ENCODE results near the gene NTMT1.

NTMT1 gene

DNA sequence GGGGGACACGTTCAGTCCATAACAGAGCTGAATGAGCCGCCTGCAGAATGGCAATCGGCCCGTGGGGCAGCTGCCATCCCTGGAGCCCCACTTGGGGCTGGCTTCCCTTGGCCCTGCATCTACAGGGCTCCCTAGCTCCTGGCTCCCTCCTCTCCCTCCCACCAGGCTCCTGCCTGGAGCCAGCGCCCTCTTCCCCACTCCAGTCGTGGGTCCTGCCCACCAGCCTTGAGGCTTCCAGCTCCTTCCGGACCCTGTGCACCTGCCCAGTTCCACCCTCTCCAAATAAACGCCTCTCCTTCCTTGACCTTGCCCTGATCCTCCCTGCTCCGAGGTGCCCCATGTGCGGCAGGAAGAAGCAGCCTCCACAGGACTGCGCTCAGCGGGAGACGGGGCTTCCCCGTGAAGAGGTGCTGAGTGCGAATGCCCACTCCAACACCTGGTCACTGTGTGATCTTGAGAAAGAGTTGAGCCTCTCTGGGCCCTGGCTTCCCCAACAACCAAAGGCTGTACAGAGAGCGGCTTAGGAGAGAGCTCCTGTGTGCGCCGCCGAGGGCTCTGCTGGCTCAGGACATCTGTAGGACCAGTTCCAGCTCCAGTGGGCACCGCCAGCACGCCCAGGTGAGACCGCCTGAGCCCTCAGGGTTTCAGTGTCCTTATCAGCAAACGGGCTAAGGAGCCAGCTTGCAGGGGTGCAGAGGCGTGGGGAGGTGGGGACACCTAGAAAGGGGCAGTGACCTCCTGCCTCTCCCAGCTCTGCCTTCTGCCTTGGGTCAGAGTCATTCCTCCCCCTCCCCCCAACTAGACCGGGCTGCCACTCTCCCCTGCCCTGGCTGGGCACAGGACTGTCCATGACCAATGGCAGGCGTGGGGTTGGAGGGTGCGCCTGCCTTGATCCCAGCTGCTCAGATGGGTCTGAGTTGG, 17.1 kb upstream of the NTMT1 start:
- no peaks in the 10 kb centered on the region for H3K9me3 Mint-ChIP-seq
- H3K4me3 Mint-ChIP-seq, result peak overlapping the region; percentile 51 to 56 (median 52)
- peaks cover 34% of the 10 kb centered on the region for H3K4me1 Mint-ChIP-seq
- H3K36me3 Mint-ChIP-seq (ENCODE audit: low read depth), result no peaks in the 10 kb centered on the region
- peak overlapping the region; percentile 62 to 98 (median 71) for H3K27ac Mint-ChIP-seq
- TF ChIP-seq, protein P1, sequence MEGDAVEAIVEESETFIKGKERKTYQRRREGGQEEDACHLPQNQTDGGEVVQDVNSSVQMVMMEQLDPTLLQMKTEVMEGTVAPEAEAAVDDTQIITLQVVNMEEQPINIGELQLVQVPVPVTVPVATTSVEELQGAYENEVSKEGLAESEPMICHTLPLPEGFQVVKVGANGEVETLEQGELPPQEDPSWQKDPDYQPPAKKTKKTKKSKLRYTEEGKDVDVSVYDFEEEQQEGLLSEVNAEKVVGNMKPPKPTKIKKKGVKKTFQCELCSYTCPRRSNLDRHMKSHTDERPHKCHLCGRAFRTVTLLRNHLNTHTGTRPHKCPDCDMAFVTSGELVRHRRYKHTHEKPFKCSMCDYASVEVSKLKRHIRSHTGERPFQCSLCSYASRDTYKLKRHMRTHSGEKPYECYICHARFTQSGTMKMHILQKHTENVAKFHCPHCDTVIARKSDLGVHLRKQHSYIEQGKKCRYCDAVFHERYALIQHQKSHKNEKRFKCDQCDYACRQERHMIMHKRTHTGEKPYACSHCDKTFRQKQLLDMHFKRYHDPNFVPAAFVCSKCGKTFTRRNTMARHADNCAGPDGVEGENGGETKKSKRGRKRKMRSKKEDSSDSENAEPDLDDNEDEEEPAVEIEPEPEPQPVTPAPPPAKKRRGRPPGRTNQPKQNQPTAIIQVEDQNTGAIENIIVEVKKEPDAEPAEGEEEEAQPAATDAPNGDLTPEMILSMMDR (IDR thresholded peaks at IDR 0.05; ENCODE audit: unreplicated experiment in 3 of 3), result no peak
- H3K27me3 Mint-ChIP-seq (ENCODE audit: low read depth), result peaks cover 3% of the 10 kb centered on the region

DNA sequence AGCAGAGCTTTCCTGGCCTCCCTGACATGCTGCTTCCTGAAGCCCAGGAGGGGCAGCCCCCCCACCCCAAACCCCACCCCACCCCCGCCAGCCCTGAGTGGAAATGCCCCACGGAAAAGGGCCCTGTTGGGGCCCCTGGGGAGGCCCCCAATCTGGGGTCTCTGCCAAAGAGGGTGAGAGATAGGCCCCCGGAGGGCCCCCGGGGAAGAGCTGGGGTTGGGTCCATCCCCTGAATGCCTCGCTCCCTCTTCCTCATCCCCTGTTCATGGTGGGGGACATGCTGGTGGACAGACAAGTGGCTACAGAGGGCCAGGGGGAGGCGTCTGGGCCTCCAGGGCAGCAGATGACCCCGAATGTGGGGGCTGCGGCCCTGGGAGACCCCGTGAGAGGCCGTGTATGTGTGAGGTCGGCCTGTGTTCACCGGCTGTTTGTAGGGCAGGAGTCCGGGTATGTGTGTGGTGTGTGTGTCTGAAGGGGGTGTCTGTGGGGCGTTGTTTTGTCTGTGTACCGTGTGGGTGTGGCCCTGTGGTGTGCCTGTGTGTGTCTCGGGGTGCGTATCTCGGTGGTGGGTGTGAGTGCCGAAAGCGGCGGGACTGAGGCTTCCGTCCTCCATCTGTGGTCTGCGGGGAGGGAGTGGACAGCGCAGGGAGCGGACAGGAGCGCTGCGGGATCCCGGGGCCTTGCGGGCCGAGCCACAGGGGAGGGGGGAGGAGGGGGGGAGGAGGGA, 16.3 kb upstream of the NTMT1 start:
- H3K27ac Mint-ChIP-seq, result peak overlapping the region; percentile 96 to 98 (median 97)
- H3K27me3 Mint-ChIP-seq (ENCODE audit: low read depth), result peaks cover 3% of the 10 kb centered on the region
- TF ChIP-seq, protein P1 (IDR thresholded peaks at IDR 0.05; ENCODE audit: unreplicated experiment in 3 of 3), result no peak
- no peaks in the 10 kb centered on the region for H3K36me3 Mint-ChIP-seq (ENCODE audit: low read depth)
- peak overlapping the region; percentile 89 to 93 (median 90) for H3K4me3 Mint-ChIP-seq
- H3K4me1 Mint-ChIP-seq, result peaks cover 30% of the 10 kb centered on the region
- no peaks in the 10 kb centered on the region for H3K9me3 Mint-ChIP-seq

DNA sequence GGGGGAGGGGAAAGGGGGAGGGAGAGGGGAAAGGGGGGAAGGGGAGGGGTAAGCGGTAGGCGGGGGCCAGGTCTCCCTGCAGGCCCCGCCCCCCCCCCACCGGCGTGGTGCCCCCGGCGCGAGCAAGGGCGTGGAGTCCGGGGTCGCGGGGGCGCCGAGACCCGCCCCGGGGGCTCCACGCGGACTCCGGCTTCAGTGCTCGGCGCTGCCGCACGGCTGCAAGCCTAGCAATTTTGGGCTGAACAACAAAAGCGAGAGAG, 15.8 kb upstream of the NTMT1 start:
- Mint-ChIP-seq H3K36me3 (ENCODE audit: low read depth) (no peaks in the 10 kb centered on the region), H3K9me3 (no peaks in the 10 kb centered on the region), H3K4me1 (peaks cover 27% of the 10 kb centered on the region), H3K27me3 (ENCODE audit: low read depth) (peaks cover 3% of the 10 kb centered on the region), H3K27ac (peak overlapping the region; percentile 96 to 98 (median 97)), H3K4me3 (peak overlapping the region in 1 of 3 experiments; percentile 63)
- TF ChIP-seq, protein P1 (IDR thresholded peaks at IDR 0.05; ENCODE audit: unreplicated experiment in 3 of 3), result no peak

DNA sequence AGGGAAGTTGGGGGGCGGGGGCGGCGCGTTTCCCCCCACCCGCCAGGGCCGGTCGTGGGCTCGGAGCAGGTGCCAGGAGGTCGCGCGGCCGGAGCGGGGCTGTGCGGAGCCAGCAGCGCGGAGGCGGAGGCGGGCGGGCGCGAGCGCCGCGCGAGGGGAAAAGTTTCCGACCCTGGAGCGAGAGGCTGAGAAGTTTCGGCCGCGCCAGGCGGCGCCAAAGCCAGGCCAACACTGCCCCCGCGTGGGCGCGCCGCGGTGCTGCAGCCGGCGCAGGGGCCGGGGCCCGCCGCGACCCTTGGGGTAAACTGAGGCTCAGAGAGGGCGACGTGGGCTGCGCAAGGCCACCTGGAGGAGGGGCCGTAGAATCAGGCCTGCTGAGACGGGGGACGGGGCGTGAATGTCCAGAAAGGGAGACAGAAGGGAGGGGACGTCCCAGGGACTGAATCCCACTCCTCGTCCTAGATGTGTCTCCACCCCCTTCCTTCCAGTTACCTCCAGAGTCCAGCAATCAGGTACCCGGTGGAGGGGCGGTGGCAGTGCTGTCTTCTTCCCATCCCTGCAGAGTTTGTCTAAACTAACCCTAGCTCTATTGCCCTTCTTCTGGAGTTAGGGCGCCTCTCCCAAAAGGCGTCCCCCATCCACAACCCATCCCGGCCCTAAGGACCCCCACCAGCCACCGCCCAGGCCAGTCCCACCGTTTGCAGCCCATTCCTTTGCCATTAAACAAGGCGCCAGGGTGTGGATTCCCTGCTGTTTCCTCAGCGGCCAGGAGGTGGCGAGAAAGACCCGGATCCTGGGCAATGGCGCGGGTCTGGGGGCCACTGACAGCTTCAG, 15.3 kb upstream of the NTMT1 start:
- TF ChIP-seq, protein P1 (IDR thresholded peaks at IDR 0.05; ENCODE audit: unreplicated experiment in 3 of 3), result peak; percentile 92 to 96 (median 92)
- H3K27me3 Mint-ChIP-seq (ENCODE audit: low read depth), result peaks cover 3% of the 10 kb centered on the region
- no peaks in the 10 kb centered on the region for H3K9me3 Mint-ChIP-seq
- H3K4me1 Mint-ChIP-seq, result peaks cover 27% of the 10 kb centered on the region
- H3K27ac Mint-ChIP-seq, result peak overlapping the region; percentile 90 to 95 (median 92)
- H3K36me3 Mint-ChIP-seq (ENCODE audit: low read depth), result no peaks in the 10 kb centered on the region
- H3K4me3 Mint-ChIP-seq, result peak overlapping the region; percentile 82 to 87 (median 84)

DNA sequence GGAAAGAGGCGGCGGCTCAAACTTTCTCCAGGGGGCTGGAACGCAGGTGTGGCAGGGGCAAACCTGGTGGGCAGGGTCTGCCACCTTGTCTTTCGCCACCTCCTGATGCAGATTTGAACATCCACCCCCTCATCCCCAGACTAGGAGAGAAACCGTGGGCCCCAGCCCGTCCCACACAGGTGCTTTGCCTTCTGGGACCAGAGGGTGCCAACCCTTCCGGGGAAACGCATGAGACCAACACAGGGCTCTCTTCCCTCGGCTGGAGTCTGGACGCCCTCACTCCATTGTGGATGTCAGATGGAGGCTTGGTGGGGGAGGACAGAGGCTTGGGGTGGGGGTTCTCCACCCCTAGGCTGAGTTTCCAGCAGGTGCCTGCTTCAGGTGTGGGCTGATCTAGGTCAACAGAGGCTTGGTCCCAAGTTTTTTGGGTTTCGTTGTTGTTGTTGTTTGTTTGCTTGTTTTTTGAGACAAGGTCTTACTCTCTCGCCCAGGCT, 14.6 kb upstream of the NTMT1 start:
- peaks cover 3% of the 10 kb centered on the region for H3K27me3 Mint-ChIP-seq (ENCODE audit: low read depth)
- H3K4me1 Mint-ChIP-seq, result peaks cover 25% of the 10 kb centered on the region
- TF ChIP-seq, protein P1 (IDR thresholded peaks at IDR 0.05; ENCODE audit: unreplicated experiment in 3 of 3), result no peak
- H3K27ac Mint-ChIP-seq, result peak overlapping the region; percentile 90 to 95 (median 92)
- H3K4me3 Mint-ChIP-seq, result peak overlapping the region; percentile 82 to 87 (median 84)
- no peaks in the 10 kb centered on the region for H3K36me3 Mint-ChIP-seq (ENCODE audit: low read depth)
- no peaks in the 10 kb centered on the region for H3K9me3 Mint-ChIP-seq
